ENCODE results near the gene GTPBP8.
A peak's percentile ranks its signal among the peaks of the same experiment; 100 is the strongest.
"Not testable (repeated sequence)": the region's sequence is repeated elsewhere in the genome, so short reads cannot be mapped to it uniquely, and the experiment has no call there.

Gene GTPBP8

GRCh38 chr3:113002037-113002436 is 11.3 kb downstream of the GTPBP8 start:
- no peak for DNase-seq

DNA sequence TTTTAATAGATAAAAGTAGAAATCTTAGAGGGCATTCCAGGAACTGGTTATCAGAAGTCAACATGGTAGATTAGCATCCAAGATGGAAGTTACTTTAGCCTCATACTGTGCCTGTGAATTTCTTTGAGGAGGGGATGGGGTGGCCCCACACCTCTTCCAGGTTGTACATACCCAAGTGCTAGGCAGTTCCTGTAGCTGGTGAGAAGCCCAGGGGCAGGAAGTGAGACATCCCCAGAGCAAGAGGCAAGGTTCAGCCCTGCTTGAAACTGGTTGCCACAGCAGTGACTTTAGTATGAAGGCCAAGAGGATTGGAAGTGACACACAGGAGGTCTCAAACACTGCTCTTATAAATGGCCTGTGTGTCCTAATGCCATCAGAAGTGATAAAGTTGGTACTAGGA is 11.9 kb downstream of the GTPBP8 start:
- DNase-seq, result peak; percentile 45

GRCh38 chr3:113005611-113006010 is 14.8 kb downstream of the GTPBP8 start:
- no peak for DNase-seq

- DNase-seq, result no peak
Observed at GRCh38 chr3:113006359-113007056, 15.7 kb downstream of the GTPBP8 start.

- no peak for DNase-seq
Observed at GRCh38 chr3:113008117-113008516, 17.3 kb downstream of the GTPBP8 start.

GRCh38 chr3:113013593-113013992 is 22.8 kb downstream of the GTPBP8 start:
- no peak for DNase-seq

DNA sequence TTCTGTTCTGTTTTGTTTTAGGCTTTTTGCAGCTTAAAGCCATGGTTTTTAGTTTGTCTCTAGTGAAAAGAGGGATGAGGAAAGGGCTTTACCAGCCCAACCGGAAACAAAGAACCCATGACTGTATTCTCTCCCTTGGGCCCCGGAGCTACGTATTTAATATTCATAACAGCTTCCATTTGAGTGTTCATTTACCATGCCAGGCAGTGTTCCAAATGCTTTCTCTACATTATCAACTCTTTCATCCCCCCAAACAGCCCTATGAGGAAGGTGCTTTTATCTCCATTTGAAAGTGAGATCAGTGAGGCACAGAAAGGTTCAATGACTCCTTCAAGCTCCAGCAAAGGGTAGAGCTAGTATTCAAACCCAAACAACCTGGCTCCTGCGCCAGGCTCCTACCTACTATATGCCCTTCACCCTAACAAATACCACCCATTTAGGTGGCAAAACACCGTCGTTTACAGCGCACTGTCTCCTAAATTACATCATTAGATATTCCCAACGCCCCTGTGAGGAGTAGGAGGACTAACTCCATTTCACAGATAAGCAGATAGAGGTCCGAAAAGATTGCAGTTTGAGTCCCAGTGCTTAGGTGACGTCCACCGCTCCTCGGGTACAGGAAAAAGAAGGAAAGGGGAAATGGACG is 27.9 kb downstream of the GTPBP8 start:
- DNase-seq, result no peak

- peak; percentile 93 for DNase-seq
Observed at GRCh38 chr3:113019182-113020137, 28.7 kb downstream of the GTPBP8 start.

DNA sequence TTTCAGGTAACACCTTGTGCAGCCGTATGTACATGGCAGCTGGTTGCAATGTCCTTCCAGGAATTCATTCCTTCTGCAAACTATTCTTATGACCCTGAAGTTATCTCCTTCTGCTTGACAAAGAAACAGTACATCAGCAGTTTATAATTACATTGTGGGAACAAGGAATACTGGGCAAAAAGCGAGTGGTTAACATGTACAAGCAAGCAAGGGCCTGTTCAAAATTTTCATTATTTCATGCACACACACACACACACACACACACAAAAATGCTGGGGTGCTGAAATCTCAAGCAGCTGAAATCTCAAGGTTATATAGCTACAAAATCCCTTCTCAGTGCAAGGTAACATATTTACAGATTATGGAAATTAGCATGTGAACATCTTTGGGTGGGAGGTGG is 30.7 kb downstream of the GTPBP8 start:
- DNase-seq, result no peak

DNA sequence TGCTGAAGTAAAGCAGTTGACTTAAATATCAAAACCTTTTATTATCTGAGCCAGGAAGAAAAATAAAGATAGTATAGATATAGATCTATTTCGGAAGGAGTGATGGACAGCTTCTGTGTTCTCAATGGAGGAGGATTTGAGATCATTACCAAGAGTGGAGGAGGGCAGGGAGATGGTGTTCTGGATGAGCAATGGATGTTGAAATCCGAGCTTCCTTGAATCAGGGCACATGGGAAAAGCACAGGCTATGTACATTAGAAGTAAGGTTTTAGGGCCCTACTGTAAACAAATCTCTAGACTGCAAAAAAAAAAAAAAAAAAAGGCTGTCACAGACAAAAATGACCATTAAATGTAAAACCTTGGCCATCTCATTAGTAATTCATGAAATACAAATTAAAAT is 43.2 kb downstream of the GTPBP8 start:
- DNase-seq, result no peak

DNA sequence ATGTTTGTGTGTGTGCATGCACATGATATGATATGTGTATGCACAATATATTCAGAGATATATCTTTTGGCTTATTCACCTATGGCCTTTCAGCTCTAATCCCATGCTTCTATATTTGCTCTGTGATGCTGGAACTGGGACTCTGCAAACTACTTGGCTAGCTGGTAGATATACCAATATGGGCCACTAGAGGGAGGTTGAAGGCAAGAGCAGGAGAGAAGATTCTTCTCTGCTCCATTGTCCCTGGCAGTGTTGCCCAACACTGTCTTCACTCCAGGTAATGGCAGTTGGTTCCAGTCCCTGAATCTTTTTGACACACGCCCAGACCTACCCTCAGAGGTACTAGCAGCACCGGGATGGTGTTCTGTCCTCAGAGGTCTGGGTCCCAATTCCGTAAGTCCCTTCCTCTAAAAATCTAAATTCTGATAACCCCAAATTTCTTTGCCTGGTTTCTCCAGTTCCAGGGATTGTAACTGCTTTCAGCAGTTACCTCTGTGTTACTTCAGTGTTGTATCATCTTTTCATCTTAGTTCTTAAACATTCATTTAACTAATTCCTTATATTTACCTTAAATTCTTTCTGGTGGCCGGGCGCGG is 44.7 kb downstream of the GTPBP8 start:
- DNase-seq, result peak; percentile 28

GRCh38 chr3:113038328-113038727 is 47.5 kb downstream of the GTPBP8 start:
- no peak for DNase-seq

GRCh38 chr3:113039546-113039945 is 48.8 kb downstream of the GTPBP8 start:
- no peak for DNase-seq

GRCh38 chr3:113040231-113040630 is 49.4 kb downstream of the GTPBP8 start:
- no peak for DNase-seq

GRCh38 chr3:113043686-113044085 is 52.9 kb downstream of the GTPBP8 start:
- no peak for DNase-seq

DNA sequence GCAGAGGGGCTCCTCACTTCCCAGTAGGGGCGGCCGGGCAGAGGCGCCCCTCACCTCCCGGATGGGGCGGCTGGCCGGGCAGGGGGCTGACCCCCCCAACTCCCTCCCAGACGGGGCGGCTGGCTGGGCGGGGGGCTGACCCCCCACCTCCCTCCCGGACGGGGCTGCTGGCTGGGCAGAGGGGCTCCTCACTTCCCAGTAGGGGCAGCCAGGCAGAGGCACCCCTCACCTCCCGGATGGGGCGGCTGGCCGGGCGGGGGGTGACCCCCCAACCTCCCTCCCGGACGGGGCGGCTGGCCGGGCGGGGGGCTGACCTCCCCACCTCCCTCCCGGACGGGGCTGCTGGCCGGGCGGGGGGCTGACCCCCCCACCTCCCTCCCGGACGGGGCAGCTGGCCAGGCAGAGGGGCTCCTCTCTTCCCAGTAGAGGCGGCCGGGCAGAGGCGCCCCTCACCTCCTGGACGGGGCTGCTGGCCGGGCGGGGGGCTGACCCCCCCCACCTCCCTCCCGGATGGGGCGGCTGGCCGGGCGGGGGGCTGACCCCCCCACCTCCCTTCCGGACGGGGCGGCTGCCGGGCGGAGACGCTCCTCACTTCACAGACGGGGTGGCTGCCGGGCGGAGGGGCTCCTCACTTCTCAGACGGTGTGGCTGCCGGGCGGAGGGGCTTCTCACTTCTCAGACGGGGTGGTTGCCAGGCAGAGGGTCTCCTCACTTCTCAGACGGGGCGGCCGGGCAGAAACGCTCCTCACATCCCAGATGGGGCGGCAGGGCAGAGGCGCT is 55.6 kb downstream of the GTPBP8 start:
- DNase-seq, result not testable (repeated sequence)

- peak; percentile 89 for DNase-seq
Observed at GRCh38 chr3:113051302-113051711, 60.5 kb downstream of the GTPBP8 start.
